GM23338 (cell line): ENCODE results near the gene SALL2. TPM values are rescaled to one million over a fixed set of nuclear protein-coding genes. Genes with fewer than 3 reads are reported as not detected.
A peak's percentile ranks its signal among the peaks of the same experiment; 100 is the strongest.

Experiments
- ATAC-seq: fragments of 200-7000 bp; cut with Tn5 transposase; 3 replicates; pipeline ENCODE4 v1.9.1; 2020
- DNase-seq: peaks from one replicate; pipeline ENCODE4 v3.0.0-alpha.2; 2015; ENCODE audit warnings: low spot score
- H2AFZ ChIP-seq: fragments of 200-600 bp; sonication (generic); 2 replicates; pipeline ENCODE4 v1.8.0; 2016; ENCODE audit warnings: antibody characterized with exemption, mild to moderate bottlenecking, moderate library complexity
- H3F3A ChIP-seq: fragments of 200-600 bp; sonication (generic); replicated peaks from 2 replicates; pipeline ENCODE4 v1.8.0; 2017; ENCODE audit warnings: antibody characterized with exemption, mixed run types, low read depth
- H3K27ac ChIP-seq: fragments of 200-600 bp; sonication (generic); 2 replicates; pipeline ENCODE4 v1.6.1; 2016; ENCODE audit warnings: low read depth
- H3K27me3 ChIP-seq: fragments of 200-600 bp; sonication (generic); 2 replicates; pipeline ENCODE4 v1.8.0; 2016; ENCODE audit warnings: mild to moderate bottlenecking, mixed run types, moderate library complexity; ENCODE audit not compliant: insufficient read depth
- H3K36me3 ChIP-seq: fragments of 200-600 bp; sonication (generic); 2 replicates; pipeline ENCODE4 v1.8.0; 2016; ENCODE audit warnings: mild to moderate bottlenecking; ENCODE audit not compliant: insufficient read depth
- H3K4me1 ChIP-seq: fragments of 200-600 bp; sonication (generic); 2 replicates; pipeline ENCODE4 v1.8.0; 2016; ENCODE audit warnings: mild to moderate bottlenecking, moderate library complexity; ENCODE audit not compliant: insufficient read depth
- H3K4me2 ChIP-seq: fragments of 200-600 bp; sonication (generic); 2 replicates; pipeline ENCODE4 v1.7.1; 2017; ENCODE audit warnings: mixed run types
- H3K4me3 ChIP-seq: fragments of 200-600 bp; sonication (generic); 2 replicates; pipeline ENCODE4 v1.6.1; 2016; ENCODE audit warnings: mixed run types
- H3K79me2 ChIP-seq: fragments of 200-600 bp; sonication (generic); replicated peaks from 2 replicates; pipeline ENCODE4 v1.8.0; 2017; ENCODE audit warnings: mild to moderate bottlenecking; ENCODE audit not compliant: insufficient read depth
- H3K9me2 ChIP-seq: fragments of 200-600 bp; sonication (generic); 2 replicates; pipeline ENCODE4 v1.8.0; 2017; ENCODE audit not compliant: insufficient read depth
- H4K20me1 ChIP-seq: fragments of 200-600 bp; sonication (generic); replicated peaks from 2 replicates; pipeline ENCODE4 v1.8.0; 2017; ENCODE audit warnings: mild to moderate bottlenecking; ENCODE audit not compliant: insufficient read depth
- H3K27ac Mint-ChIP-seq: 2 replicates; pipeline ENCODE4 v1.8.0; 2020; ENCODE audit warnings: inconsistent platforms, mild to moderate bottlenecking, moderate library complexity, mixed read lengths
- H3K27me3 Mint-ChIP-seq: 3 replicates; pipeline ENCODE4 v1.8.0; 2022; ENCODE audit warnings: low read depth, mild to moderate bottlenecking, moderate library complexity, mixed read lengths, inconsistent platforms; ENCODE audit not compliant: insufficient read depth, poor library complexity
- H3K36me3 Mint-ChIP-seq: 3 replicates; pipeline ENCODE4 v1.8.0; 2021; ENCODE audit warnings: low read depth, mild to moderate bottlenecking, inconsistent platforms, moderate library complexity, mixed read lengths
- H3K4me1 Mint-ChIP-seq: 3 replicates; pipeline ENCODE4 v1.8.0; 2020; ENCODE audit warnings: mild to moderate bottlenecking, inconsistent platforms, mixed read lengths
- H3K4me3 Mint-ChIP-seq: 3 replicates; pipeline ENCODE4 v1.8.0; 2021; ENCODE audit warnings: moderate library complexity, mild to moderate bottlenecking, inconsistent platforms, mixed read lengths
- H3K9me3 Mint-ChIP-seq: 3 replicates; pipeline ENCODE4 v1.8.0; 2020; ENCODE audit warnings: moderate library complexity, mild to moderate bottlenecking, inconsistent platforms, mixed read lengths
- CREB1 ChIP-seq: fragments of 250-450 bp; sonication (Bioruptor Pico); IDR thresholded peaks from 2 replicates; pipeline ENCODE4 v1.5.0; 2020; ENCODE audit warnings: low read depth, mild to moderate bottlenecking, moderate library complexity
- CTCF ChIP-seq, 2 experiments: fragments of 200-600 bp in 1 of 2; sonication (generic) in 1 of 2; conservative IDR thresholded peaks; 2 replicates each; pipeline versions ENCODE4 v1.5.1 to v1.6.1; 2016 to 2017; ENCODE audit warnings: antibody characterized with exemption in 2 of 2, low read depth in 2 of 2, mild to moderate bottlenecking in 2 of 2, moderate library complexity in 1 of 2
- EZH2 ChIP-seq: fragments of 200-600 bp; sonication (generic); IDR thresholded peaks from one replicate; pipeline ENCODE4 v1.8.0; 2017; ENCODE audit warnings: antibody characterized with exemption, mild to moderate bottlenecking, low read depth; ENCODE audit not compliant: unreplicated experiment
- EZH2phosphoT487 ChIP-seq: fragments of 200-600 bp; sonication (generic); IDR thresholded peaks from one replicate; pipeline ENCODE4 v1.8.1; 2018; ENCODE audit warnings: antibody characterized with exemption; ENCODE audit not compliant: unreplicated experiment
- JUNB ChIP-seq: IDR thresholded peaks from one replicate; pipeline ENCODE4 v1.6.1; 2016; ENCODE audit warnings: antibody characterized with exemption; ENCODE audit not compliant: unreplicated experiment
- NANOG ChIP-seq: IDR thresholded peaks from 2 replicates; pipeline ENCODE4 v1.6.1; 2016; ENCODE audit warnings: antibody characterized with exemption, borderline replicate concordance
- POLR2AphosphoS5 ChIP-seq: IDR thresholded peaks from 2 replicates; pipeline ENCODE4 v1.6.1; 2016; ENCODE audit warnings: antibody characterized with exemption, low read depth
- REST ChIP-seq: IDR thresholded peaks from one replicate; pipeline ENCODE4 v1.6.1; 2018; ENCODE audit warnings: antibody characterized with exemption; ENCODE audit not compliant: unreplicated experiment
- ZNF114 ChIP-seq: fragments of 250-450 bp; sonication (Bioruptor Pico); IDR thresholded peaks from 2 replicates; pipeline ENCODE4 v1.5.0; 2020; ENCODE audit warnings: mild to moderate bottlenecking, moderate library complexity
- ZNF331 ChIP-seq: fragments of 250-450 bp; sonication (Bioruptor Pico); IDR thresholded peaks from 2 replicates; pipeline ENCODE4 v1.5.0; 2020; ENCODE audit warnings: low read depth, mild to moderate bottlenecking, moderate library complexity
- polyA plus RNA-seq: library from polyadenylated mRNA; unstranded; fragments of >200 nt; fragmentation: Nextera tagmentation; extraction: Ambion mirVana; gene quantifications from 2 replicates; pipeline ENCODE4 v1.2.1, GENCODE V29; 2016
- total RNA-seq: library from RNA; depleted of rRNA; stranded (reverse); fragments of >200 nt; shearing (Covaris generic); gene quantifications from 2 replicates; pipeline ENCODE4 v1.2.3, GENCODE V29; 2014

Gene SALL2
- total and polyA plus RNA-seq, 2 experiments from 2014 or later = 121 to 281 TPM

GRCh38 chr14:21543521-21543960 lies 17.4 kb upstream of the SALL2 start:
- Mint-ChIP-seq H3K4me3 (peak overlapping the region; percentile 49), H3K27me3 (peaks cover 25% of the 10 kb centered on the region), H3K4me1 (peaks cover 35% of the 10 kb centered on the region), H3K9me3 (peaks cover 21% of the 10 kb centered on the region), H3K36me3 (peaks cover 14% of the 10 kb centered on the region; the same call in 2 of the 3 replicates), H3K27ac (peak overlapping the region; percentile 85)
- Histone ChIP-seq H3K4me2 (peak overlapping the region; percentile 14), H4K20me1 (no peaks in the 10 kb centered on the region), H3K9me2 (no peaks in the 10 kb centered on the region), H3F3A (no peaks in the 10 kb centered on the region), H3K27ac (peak overlapping the region; percentile 46), H3K79me2 (peaks cover 5% of the 10 kb centered on the region), H2AFZ (no peak overlapping the region), H3K36me3 (no peaks in the 10 kb centered on the region), H3K4me3 (peak overlapping the region; percentile 6; the same call in 1 of the 2 replicates), H3K27me3 (no peaks in the 10 kb centered on the region), H3K4me1 (peaks cover 30% of the 10 kb centered on the region)
- TF ChIP-seq JUNB = no peak
- no peak for TF ChIP-seq EZH2phosphoT487
- DNase-seq (peak; percentile 84), ATAC-seq (peak; percentile 82)

- Histone ChIP-seq H3K4me1 (peaks cover 44% of the 10 kb centered on the region), H3K27me3 (no peaks in the 10 kb centered on the region), H4K20me1 (no peaks in the 10 kb centered on the region), H2AFZ (no peak overlapping the region), H3K79me2 (peaks cover 25% of the 10 kb centered on the region), H3K27ac (peak overlapping the region; percentile 78), H3F3A (no peaks in the 10 kb centered on the region), H3K4me3 (no peak overlapping the region), H3K36me3 (no peaks in the 10 kb centered on the region), H3K9me2 (no peaks in the 10 kb centered on the region), H3K4me2 (no peak overlapping the region)
- Mint-ChIP-seq H3K36me3 (no peaks in the 10 kb centered on the region; the same call in 2 of the 3 replicates), H3K27ac (peak overlapping the region; percentile 74), H3K9me3 (peaks cover 5% of the 10 kb centered on the region; the same call in 1 of the 3 replicates), H3K4me1 (peaks cover 42% of the 10 kb centered on the region), H3K4me3 (no peak overlapping the region), H3K27me3 (peaks cover 26% of the 10 kb centered on the region)
- no peak for ATAC-seq
- no peak for TF ChIP-seq ZNF114
- TF ChIP-seq ZNF331 = no peak
- TF ChIP-seq CREB1 (CRISPR knock-in tag) = no peak
- no peak for TF ChIP-seq NANOG
- no peak for TF ChIP-seq REST
- no peak for TF ChIP-seq EZH2
- no peak for TF ChIP-seq EZH2phosphoT487
- TF ChIP-seq CTCF (conservative IDR thresholded peaks at IDR 0.05; ENCODE audit: low read depth in 2 of 2) = no peak
- TF ChIP-seq POLR2AphosphoS5 = no peak
- DNase-seq = peak; percentile 84
Measured at GRCh38 chr14:21541413-21542074, 15.4 kb upstream of the SALL2 start.
